K562 (cell line): Measurements from ENCODE around the gene SYMPK. TPM values are rescaled to one million over a fixed set of nuclear protein-coding genes. Genes with fewer than 3 reads are reported as not detected.

Experiments used
- ARID1B ChIP-seq: fragments of 450-650 bp; IDR thresholded peaks from 2 replicates; pipeline ENCODE4 v1.6.1; 2016; ENCODE audit warnings: antibody characterized with exemption, mild to moderate bottlenecking, inconsistent platforms
- E2F6 ChIP-seq, 2 experiments: IDR thresholded peaks; 2 replicates each; pipeline ENCODE4 v1.6.1; 2011; ENCODE audit warnings: borderline replicate concordance in 1 of 2, control low read depth in 1 of 2, low read depth in 1 of 2, low read length in 1 of 2, mild to moderate bottlenecking in 1 of 2, mixed read lengths in 1 of 2, moderate library complexity in 1 of 2; ENCODE audit not compliant: insufficient read depth in 1 of 2, insufficient read length in 1 of 2, poor library complexity in 1 of 2, severe bottlenecking in 1 of 2; ENCODE audit errors: extremely low read depth in 1 of 2
- EP400 ChIP-seq: fragments of 450-650 bp; IDR thresholded peaks from 2 replicates; pipeline ENCODE4 v1.6.1; 2017; ENCODE audit warnings: antibody characterized with exemption, mild to moderate bottlenecking, moderate library complexity
- HDAC1 ChIP-seq, 2 experiments: fragments of 450-650 bp; IDR thresholded peaks; 2 replicates each; pipeline ENCODE4 v1.6.1; 2016 to 2017; ENCODE audit warnings: inconsistent platforms in 1 of 2, mild to moderate bottlenecking in 1 of 2, moderate library complexity in 1 of 2
- JUN ChIP-seq, 2 experiments: sonication (generic) in 1 of 2; formaldehyde crosslinking in 1 of 2; IDR thresholded peaks; 2 replicates each; pipeline versions ENCODE4 v1.6.1 to v1.8.0; 2012 to 2022; ENCODE audit warnings: borderline replicate concordance in 2 of 2, mild to moderate bottlenecking in 2 of 2, improper control_type of control experiment in 1 of 2, low read depth in 1 of 2, low read length in 1 of 2, missing genetic modification reagents in 1 of 2
- KLF13 ChIP-seq: fragments of 450-650 bp; IDR thresholded peaks from 2 replicates; pipeline ENCODE4 v1.6.1; 2016; ENCODE audit warnings: missing genetic modification characterization, low read depth, mild to moderate bottlenecking, missing compliant biosample characterization, moderate library complexity, borderline replicate concordance
- KLF6 ChIP-seq: fragments of 250-450 bp; sonication (Bioruptor Pico); IDR thresholded peaks from 2 replicates; pipeline ENCODE4 v1.4.0; 2020; ENCODE audit warnings: mild to moderate bottlenecking, moderate library complexity, borderline replicate concordance
- NR2C2 ChIP-seq, 2 experiments: fragments of 200-800 bp in 1 of 2; sonication (Bioruptor generic) in 1 of 2; sonication (generic) in 1 of 2; formaldehyde crosslinking in 1 of 2; IDR thresholded peaks; 2 replicates each; pipeline versions ENCODE4 v1.6.1 to v1.8.0; 2016 to 2022; ENCODE audit warnings: mild to moderate bottlenecking in 1 of 2, missing compliant biosample characterization in 1 of 2, missing genetic modification characterization in 1 of 2, missing genetic modification reagents in 1 of 2
- NR2F6 ChIP-seq: fragments of 450-650 bp; formaldehyde crosslinking; IDR thresholded peaks from 2 replicates; pipeline ENCODE4 v1.4.0; 2020; ENCODE audit warnings: mild to moderate bottlenecking
- NUFIP1 ChIP-seq: fragments of 450-650 bp; IDR thresholded peaks from 2 replicates; pipeline ENCODE4 v1.6.1; 2018; ENCODE audit not compliant: partially characterized antibody
- SMARCE1 ChIP-seq: fragments of 450-650 bp; IDR thresholded peaks from 2 replicates; pipeline ENCODE4 v1.7.1; 2016; ENCODE audit warnings: mild to moderate bottlenecking
- TAF15 ChIP-seq: fragments of 200-400 bp; formaldehyde crosslinking; IDR thresholded peaks from 2 replicates; pipeline ENCODE4 v1.6.1; 2017; ENCODE audit warnings: mild to moderate bottlenecking, low read depth, low read length, moderate library complexity
- ZBTB40 ChIP-seq, 2 experiments: fragments of 450-650 bp in 1 of 2; sonication (generic) in 1 of 2; formaldehyde crosslinking in 1 of 2; IDR thresholded peaks; 2 replicates each; pipeline versions ENCODE4 v1.7.1 to v1.9.0; 2016 to 2022; ENCODE audit warnings: inconsistent platforms in 1 of 2, mild to moderate bottlenecking in 1 of 2, missing genetic modification reagents in 1 of 2
- ZBTB7A ChIP-seq: IDR thresholded peaks from 2 replicates; pipeline ENCODE4 v1.6.1; 2011; ENCODE audit warnings: low read depth, mild to moderate bottlenecking, low read length, moderate library complexity, borderline replicate concordance; ENCODE audit not compliant: control insufficient read depth
- ZNF75A ChIP-seq: fragments of 450-650 bp; formaldehyde crosslinking; IDR thresholded peaks from 2 replicates; pipeline ENCODE4 v1.4.0; 2020; ENCODE audit warnings: mild to moderate bottlenecking
- polyA plus RNA-seq, 8 experiments: library from polyadenylated mRNA; depleted of rRNA in 4 of 8; stranded (reverse) in 5 of 8; unstranded in 3 of 8; fragments of >200 nt; fragmentation: Nextera tagmentation in 2 of 8; fragmentation: Illumina TruSeq in 1 of 8; extraction: Ambion mirVana in 2 of 8; extraction: Trizol in 1 of 8; gene quantifications; 2 replicates each; pipeline versions ENCODE4 v1.2.1 to v1.2.3, GENCODE V29; 2011 to 2014; ENCODE audit warnings: inconsistent platforms in 1 of 8, missing spikeins in 1 of 8
- total RNA-seq, 7 experiments: library from RNA; depleted of rRNA in 6 of 7; stranded (reverse); fragments of >200 nt in 6 of 7; fragmentation: Illumina TruSeq in 2 of 7; extraction: Trizol in 2 of 7; gene quantifications; 2 replicates each; pipeline versions ENCODE4 v1.2.1 to v1.2.3, GENCODE V29; 2011 to 2021; ENCODE audit warnings: low replicate concordance in 1 of 7

SYMPK gene
- total and polyA plus RNA-seq, 9 of the 15 experiments (the other 6 are each of a cell fraction or from before 2014, with no cell fraction given) = 0.73 to 95.5 (median 58.4) TPM

DNA sequence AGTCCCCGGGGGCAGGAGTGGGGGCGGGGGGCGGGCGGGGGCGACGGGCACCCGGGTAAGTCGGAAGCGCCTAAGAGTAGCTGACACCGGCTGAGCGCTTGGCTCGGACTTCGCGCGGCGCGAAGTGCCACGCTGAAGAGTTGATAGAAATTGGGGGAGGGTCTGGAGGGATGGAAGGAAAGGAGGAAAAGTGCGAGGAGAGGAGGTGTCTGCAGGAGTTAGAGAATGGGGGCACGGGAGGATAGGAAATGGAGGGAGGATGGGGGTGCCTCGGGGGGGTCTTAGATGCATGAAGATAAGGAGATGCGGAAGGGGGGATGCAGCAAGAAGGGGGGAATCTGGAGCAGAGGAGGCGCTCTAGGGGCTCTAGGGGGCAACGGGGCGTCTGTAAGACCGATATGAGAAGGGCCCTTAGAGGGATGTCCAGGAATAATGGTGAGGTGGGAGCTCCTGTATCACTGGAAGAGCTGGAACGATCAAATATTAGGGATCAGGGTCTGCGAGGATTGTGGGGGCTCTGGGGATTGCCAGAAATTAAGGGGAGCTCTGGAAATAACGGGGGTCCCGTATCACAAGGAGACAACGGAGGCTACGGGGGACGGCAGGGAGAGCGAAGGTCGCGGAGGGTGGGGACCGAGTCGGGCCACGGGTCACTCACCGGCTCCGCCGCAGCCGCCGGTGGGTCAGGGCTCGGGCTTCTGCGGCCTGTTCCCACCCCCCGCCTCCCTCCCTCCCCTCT, 39.1 kb upstream of the SYMPK start, which contains the start of gene MYPOP (continued):
- TF ChIP-seq NR2F6 (CRISPR knock-in tag) (no peak), KLF6 (CRISPR knock-in tag) (no peak), E2F6 (IDR thresholded peaks at IDR 0.05; ENCODE audit: borderline replicate concordance in 1 of 2, extremely low read depth in 1 of 2, insufficient read depth in 1 of 2, insufficient read length in 1 of 2, low read depth in 1 of 2, low read length in 1 of 2, poor library complexity in 1 of 2, severe bottlenecking in 1 of 2) (no peak), ZBTB7A (peak; percentile 91), KLF13 (no peak), TAF15 (no peak), ZNF75A (CRISPR knock-in tag) (no peak), SMARCE1 (peak; percentile 34; the same call in 1 of the 2 replicates), NUFIP1 (no peak), ZBTB40 (IDR thresholded peaks at IDR 0.05) (peak; percentile 63), ZBTB40 (CRISPR knock-in tag; IDR thresholded peaks at IDR 0.05) (no peak), HDAC1 (IDR thresholded peaks at IDR 0.05) (0 out of 4 replicates have a peak, but pooled peaks of 1 of the 2 experiments have one; percentile 31), JUN (IDR thresholded peaks at IDR 0.05; ENCODE audit: borderline replicate concordance, low read depth, low read length) (no peak), JUN (CRISPR knock-in tag; IDR thresholded peaks at IDR 0.05; ENCODE audit: borderline replicate concordance) (no peak), ARID1B (0 out of 2 replicates have a peak, but pooled peaks have one; percentile 32), NR2C2 (CRISPR knock-in tag; IDR thresholded peaks at IDR 0.05) (no peak), NR2C2 (tag; IDR thresholded peaks at IDR 0.05) (0 out of 2 replicates have a peak, but pooled peaks have one; percentile 35), EP400 (no peak)
